Measurements from ENCODE around the gene PFKP.

DNA sequence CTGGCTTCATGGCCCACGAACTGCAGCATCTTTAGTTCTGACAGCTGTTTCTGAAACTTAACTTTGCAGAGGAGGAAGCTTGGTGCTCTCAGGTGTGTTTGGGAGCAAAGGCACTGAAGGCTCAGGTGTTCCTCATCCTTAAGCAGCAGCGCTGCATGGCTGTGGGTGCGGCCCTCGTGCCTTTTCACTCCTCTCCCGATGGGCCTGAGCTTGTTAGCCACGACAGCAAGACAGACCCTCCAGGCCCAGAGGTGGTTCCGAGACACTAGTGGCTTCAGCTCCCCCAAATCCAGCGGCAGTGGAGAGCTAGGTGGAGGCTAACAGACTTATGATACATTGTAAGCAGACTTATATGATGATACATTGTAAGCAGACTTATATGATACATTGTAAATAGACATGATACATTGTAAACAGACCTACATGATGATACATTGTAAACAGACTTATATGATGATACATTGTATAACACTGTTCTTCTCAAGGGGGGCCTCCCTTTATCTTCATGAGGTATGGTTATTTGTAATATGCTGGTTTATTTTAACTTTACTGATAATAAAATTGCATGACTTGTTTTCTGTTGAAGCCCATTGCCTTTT, 14.1 kb downstream of the PFKP start:
- TF ChIP-seq POLR2A (IDR thresholded peaks at IDR 0.05; ENCODE audit: low read length) (no peak), CHD2 (IDR thresholded peaks at IDR 0.05; ENCODE audit: low read length, partially characterized antibody) (no peak), CTCF (IDR thresholded peaks at IDR 0.05) (no peak), CEBPB (IDR thresholded peaks at IDR 0.05) (no peak)

All from A549 (cell line).